DOHH2 (cell line): Measurements from ENCODE around the gene ZNF536.

Experiments
- EZH2phosphoT487 ChIP-seq: fragments of 200-600 bp; sonication (generic); IDR thresholded peaks from 2 replicates; pipeline ENCODE4 v1.6.1; 2017; ENCODE audit warnings: borderline replicate concordance, mild to moderate bottlenecking, antibody characterized with exemption, low read length, moderate library complexity, mixed read lengths
- TF ChIP-seq, protein P1 (sequence below): fragments of 200-600 bp; sonication (generic); IDR thresholded peaks from one replicate; pipeline ENCODE4 v1.5.1; 2014; ENCODE audit warnings: antibody characterized with exemption, mild to moderate bottlenecking, low read depth, low read length; ENCODE audit not compliant: poor library complexity, severe bottlenecking

DNA sequence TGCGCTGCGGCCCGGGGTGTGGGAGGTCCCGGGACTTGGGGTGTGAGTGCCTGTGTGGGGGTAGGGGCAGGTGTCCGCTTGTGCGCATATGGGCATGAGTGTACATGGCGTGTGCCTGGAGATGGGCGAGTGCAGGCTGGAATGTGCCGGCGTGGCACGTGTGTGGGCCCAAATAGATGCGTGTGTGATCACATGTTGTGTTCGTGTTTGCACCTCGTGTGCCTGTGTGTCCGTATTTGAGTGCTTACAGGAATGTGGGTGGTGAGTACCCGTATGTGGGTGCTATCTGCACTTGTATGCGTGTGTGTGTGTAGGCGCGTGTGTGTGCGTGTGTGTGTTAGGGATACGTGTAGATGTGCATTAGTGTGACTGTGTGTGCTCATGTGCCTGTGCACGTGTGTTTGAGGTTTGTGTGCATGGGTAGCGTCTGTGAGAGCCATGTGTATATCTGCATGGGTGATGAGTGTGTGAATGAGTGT, 3.4 kb downstream of the ZNF536 start:
- TF ChIP-seq, protein P1, sequence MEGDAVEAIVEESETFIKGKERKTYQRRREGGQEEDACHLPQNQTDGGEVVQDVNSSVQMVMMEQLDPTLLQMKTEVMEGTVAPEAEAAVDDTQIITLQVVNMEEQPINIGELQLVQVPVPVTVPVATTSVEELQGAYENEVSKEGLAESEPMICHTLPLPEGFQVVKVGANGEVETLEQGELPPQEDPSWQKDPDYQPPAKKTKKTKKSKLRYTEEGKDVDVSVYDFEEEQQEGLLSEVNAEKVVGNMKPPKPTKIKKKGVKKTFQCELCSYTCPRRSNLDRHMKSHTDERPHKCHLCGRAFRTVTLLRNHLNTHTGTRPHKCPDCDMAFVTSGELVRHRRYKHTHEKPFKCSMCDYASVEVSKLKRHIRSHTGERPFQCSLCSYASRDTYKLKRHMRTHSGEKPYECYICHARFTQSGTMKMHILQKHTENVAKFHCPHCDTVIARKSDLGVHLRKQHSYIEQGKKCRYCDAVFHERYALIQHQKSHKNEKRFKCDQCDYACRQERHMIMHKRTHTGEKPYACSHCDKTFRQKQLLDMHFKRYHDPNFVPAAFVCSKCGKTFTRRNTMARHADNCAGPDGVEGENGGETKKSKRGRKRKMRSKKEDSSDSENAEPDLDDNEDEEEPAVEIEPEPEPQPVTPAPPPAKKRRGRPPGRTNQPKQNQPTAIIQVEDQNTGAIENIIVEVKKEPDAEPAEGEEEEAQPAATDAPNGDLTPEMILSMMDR = no peak
- TF ChIP-seq EZH2phosphoT487 = no peak
